ENCODE data around the gene IFNGR1.

IFNGR1 gene

DNA sequence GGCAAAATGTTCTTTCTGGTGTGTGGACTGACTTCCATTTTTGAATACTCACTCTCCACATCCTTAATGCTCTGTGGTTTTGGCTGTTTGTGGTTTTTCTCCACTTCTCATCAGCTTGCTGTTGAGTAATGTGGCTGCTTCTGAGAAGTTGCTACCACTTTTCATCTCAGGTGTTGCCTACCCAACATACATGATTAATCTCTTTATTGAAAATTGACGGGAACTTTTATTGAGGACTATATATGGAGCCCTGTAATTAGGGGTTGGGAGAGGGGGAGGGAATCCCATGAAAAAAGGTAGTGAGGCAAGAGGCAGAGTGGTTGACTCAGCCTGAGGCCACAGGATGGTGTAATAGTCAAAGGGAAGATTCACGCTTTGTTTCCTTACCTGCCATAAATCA is 63.4 kb downstream of the IFNGR1 start:
- H3K27ac ChIP-seq: no peak overlapping the region
- H3K4me1 ChIP-seq (ENCODE audit: low read depth, poor library complexity, severe bottlenecking): peaks cover 13% of the 10 kb centered on the region
- H3K4me3 ChIP-seq (IDR thresholded peaks at IDR 0.05; ENCODE audit: insufficient read depth, low read depth, low read length): no peak overlapping the region
- H4K20me1 ChIP-seq (ENCODE audit: insufficient read depth): no peaks in the 10 kb centered on the region
- no peaks in the 10 kb centered on the region for H3K36me3 ChIP-seq (ENCODE audit: insufficient read depth)
- H3K4me2 ChIP-seq: peak overlapping the region; percentile 3
- no peaks in the 10 kb centered on the region for H3K79me2 ChIP-seq (ENCODE audit: insufficient read depth, low read depth)
- no peak overlapping the region for H2AFZ ChIP-seq (ENCODE audit: low read depth)
- H3K27me3 ChIP-seq (ENCODE audit: insufficient read depth, low read depth): no peaks in the 10 kb centered on the region
- H3K9ac ChIP-seq: no peak overlapping the region
- TF ChIP-seq, protein P1, sequence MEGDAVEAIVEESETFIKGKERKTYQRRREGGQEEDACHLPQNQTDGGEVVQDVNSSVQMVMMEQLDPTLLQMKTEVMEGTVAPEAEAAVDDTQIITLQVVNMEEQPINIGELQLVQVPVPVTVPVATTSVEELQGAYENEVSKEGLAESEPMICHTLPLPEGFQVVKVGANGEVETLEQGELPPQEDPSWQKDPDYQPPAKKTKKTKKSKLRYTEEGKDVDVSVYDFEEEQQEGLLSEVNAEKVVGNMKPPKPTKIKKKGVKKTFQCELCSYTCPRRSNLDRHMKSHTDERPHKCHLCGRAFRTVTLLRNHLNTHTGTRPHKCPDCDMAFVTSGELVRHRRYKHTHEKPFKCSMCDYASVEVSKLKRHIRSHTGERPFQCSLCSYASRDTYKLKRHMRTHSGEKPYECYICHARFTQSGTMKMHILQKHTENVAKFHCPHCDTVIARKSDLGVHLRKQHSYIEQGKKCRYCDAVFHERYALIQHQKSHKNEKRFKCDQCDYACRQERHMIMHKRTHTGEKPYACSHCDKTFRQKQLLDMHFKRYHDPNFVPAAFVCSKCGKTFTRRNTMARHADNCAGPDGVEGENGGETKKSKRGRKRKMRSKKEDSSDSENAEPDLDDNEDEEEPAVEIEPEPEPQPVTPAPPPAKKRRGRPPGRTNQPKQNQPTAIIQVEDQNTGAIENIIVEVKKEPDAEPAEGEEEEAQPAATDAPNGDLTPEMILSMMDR (conservative IDR thresholded peaks at IDR 0.05; ENCODE audit: low read depth, low read length): no peak

DNA sequence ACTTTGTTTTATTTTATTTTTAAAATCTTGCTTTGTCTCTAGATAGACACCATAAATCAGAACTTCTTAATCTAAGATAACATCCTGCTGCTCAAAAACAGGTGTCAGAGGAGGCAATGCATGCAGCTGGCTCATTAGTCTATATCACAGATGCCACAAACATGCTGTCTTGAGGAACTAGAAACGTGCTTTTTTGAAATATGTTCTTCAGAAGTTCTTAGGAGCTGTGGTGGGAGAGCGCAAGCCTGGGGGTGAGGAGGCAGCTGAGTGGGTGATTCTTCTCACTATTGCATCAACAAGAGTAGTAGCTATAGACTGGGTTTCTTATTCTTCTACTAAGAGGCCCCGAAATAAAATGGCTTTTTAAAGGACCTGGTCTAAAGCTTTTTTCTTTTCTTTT is 69.1 kb downstream of the IFNGR1 start:
- no peaks in the 10 kb centered on the region for H3K4me1 ChIP-seq (ENCODE audit: low read depth, poor library complexity, severe bottlenecking)
- H3K27ac ChIP-seq: no peak overlapping the region
- TF ChIP-seq, protein P1 (conservative IDR thresholded peaks at IDR 0.05; ENCODE audit: low read depth, low read length): no peak
- no peak overlapping the region for H3K4me2 ChIP-seq
- no peaks in the 10 kb centered on the region for H4K20me1 ChIP-seq (ENCODE audit: insufficient read depth)
- H3K9ac ChIP-seq: no peak overlapping the region
- no peak overlapping the region for H3K4me3 ChIP-seq (IDR thresholded peaks at IDR 0.05; ENCODE audit: insufficient read depth, low read depth, low read length)
- H3K27me3 ChIP-seq (ENCODE audit: insufficient read depth, low read depth): no peaks in the 10 kb centered on the region
- H2AFZ ChIP-seq (ENCODE audit: low read depth): no peak overlapping the region
- H3K79me2 ChIP-seq (ENCODE audit: insufficient read depth, low read depth): no peaks in the 10 kb centered on the region
- H3K36me3 ChIP-seq (ENCODE audit: insufficient read depth): no peaks in the 10 kb centered on the region

GRCh38 chr6:137149035-137149393 is 70.2 kb downstream of the IFNGR1 start:
- H3K79me2 ChIP-seq (ENCODE audit: insufficient read depth, low read depth): no peaks in the 10 kb centered on the region
- H2AFZ ChIP-seq (ENCODE audit: low read depth): no peak overlapping the region
- TF ChIP-seq, protein P1 (conservative IDR thresholded peaks at IDR 0.05; ENCODE audit: low read depth, low read length): no peak
- no peaks in the 10 kb centered on the region for H3K36me3 ChIP-seq (ENCODE audit: insufficient read depth)
- no peaks in the 10 kb centered on the region for H3K4me1 ChIP-seq (ENCODE audit: low read depth, poor library complexity, severe bottlenecking)
- H4K20me1 ChIP-seq (ENCODE audit: insufficient read depth): no peaks in the 10 kb centered on the region
- no peak overlapping the region for H3K27ac ChIP-seq
- H3K4me3 ChIP-seq (IDR thresholded peaks at IDR 0.05; ENCODE audit: insufficient read depth, low read depth, low read length): no peak overlapping the region
- no peaks in the 10 kb centered on the region for H3K27me3 ChIP-seq (ENCODE audit: insufficient read depth, low read depth)
- H3K4me2 ChIP-seq: no peak overlapping the region
- no peak overlapping the region for H3K9ac ChIP-seq

DNA sequence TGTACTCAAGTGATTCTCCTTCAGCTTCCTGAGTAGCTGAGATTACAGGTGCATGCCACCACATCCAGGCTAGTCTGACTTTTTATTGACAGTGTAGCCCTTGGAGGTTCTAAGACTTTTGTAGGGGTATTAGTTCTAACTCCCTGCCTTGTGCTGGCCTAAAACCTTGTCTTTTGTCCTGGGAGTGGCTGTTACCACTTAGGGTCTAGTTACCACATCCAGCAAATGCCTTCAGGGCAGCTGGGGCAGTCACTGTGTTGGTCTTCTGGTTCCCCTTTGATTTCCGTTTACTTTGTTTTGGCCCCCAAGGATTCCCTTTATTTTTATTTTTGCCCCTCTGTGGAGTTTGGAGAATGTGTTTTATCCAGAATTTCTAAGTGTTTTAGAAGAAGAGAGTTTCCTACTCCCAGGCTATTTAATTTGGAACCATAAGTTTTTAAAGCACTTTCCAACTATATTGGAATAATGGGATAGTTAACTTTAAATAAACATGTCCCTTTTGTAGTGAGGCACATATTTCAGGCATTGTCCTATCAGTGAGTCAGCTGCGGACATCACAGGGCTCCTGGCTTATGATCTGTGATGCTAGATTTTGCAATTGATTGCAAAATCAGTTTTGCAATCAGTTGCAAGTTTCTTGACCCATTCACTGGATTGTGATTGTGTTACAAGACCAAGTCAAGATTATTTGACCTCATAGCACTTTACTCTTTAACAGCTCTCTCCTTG is 70.7 kb downstream of the IFNGR1 start:
- H2AFZ ChIP-seq (ENCODE audit: low read depth): no peak overlapping the region
- H3K27me3 ChIP-seq (ENCODE audit: insufficient read depth, low read depth): no peaks in the 10 kb centered on the region
- H3K27ac ChIP-seq: no peak overlapping the region
- no peaks in the 10 kb centered on the region for H4K20me1 ChIP-seq (ENCODE audit: insufficient read depth)
- no peaks in the 10 kb centered on the region for H3K79me2 ChIP-seq (ENCODE audit: insufficient read depth, low read depth)
- no peak overlapping the region for H3K9ac ChIP-seq
- H3K4me2 ChIP-seq: no peak overlapping the region
- H3K36me3 ChIP-seq (ENCODE audit: insufficient read depth): no peaks in the 10 kb centered on the region
- TF ChIP-seq, protein P1 (conservative IDR thresholded peaks at IDR 0.05; ENCODE audit: low read depth, low read length): no peak
- H3K4me1 ChIP-seq (ENCODE audit: low read depth, poor library complexity, severe bottlenecking): no peaks in the 10 kb centered on the region
- no peak overlapping the region for H3K4me3 ChIP-seq (IDR thresholded peaks at IDR 0.05; ENCODE audit: insufficient read depth, low read depth, low read length)

All from KMS-11 (cell line).